Caki2 (cell line): ENCODE measurements around the gene PBX2. TPM values are rescaled to one million over a fixed set of nuclear protein-coding genes. Genes with fewer than 3 reads are reported as not detected.
"Not testable (repeated sequence)": the region's sequence is repeated elsewhere in the genome, so short reads cannot be mapped to it uniquely, and the experiment has no call there.

Experiments used
- DNase-seq: peaks from one replicate; pipeline ENCODE4 v3.0.0-alpha.2; 2015; ENCODE audit warnings: low read depth
- in situ Hi-C: cut with HindIII; loops from 2 replicates; pipeline ENCODE4 v1.10.0; 2016; ENCODE audit warnings: low sequenced_read_pairs, low pct_unique_long_range_greater_than_20kb, mixed read lengths
- total RNA-seq: library from RNA; depleted of rRNA; stranded (reverse); fragments of >200 nt; shearing (Covaris generic); gene quantifications from 2 replicates; pipeline ENCODE4 v1.2.3, GENCODE V29; 2014; ENCODE audit warnings: low replicate concordance

Gene PBX2
- total RNA-seq, 1 experiment from 2014 or later = 87.2 TPM

DNA sequence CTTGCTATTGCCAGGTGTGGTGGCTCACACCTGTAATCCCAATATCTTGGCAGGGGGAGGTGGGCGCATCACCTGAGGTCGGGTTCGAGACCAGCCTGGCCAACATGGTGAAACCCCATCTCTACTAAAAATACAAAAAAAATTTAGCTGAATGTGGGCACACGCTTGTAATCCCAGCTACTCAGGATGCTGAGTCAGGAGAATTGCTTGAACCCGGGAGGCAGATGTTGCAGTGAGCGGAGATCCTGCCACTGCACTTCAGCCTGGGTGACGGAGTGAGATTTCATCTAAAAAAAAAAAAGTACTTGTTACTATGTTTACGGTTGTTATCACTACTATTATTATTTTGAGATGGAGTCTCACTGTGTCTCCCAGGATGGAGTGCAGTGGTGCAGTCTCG is 33.1 kb downstream of the PBX2 start:
- in situ Hi-C loops = no loop called here
- no peak for DNase-seq

DNA sequence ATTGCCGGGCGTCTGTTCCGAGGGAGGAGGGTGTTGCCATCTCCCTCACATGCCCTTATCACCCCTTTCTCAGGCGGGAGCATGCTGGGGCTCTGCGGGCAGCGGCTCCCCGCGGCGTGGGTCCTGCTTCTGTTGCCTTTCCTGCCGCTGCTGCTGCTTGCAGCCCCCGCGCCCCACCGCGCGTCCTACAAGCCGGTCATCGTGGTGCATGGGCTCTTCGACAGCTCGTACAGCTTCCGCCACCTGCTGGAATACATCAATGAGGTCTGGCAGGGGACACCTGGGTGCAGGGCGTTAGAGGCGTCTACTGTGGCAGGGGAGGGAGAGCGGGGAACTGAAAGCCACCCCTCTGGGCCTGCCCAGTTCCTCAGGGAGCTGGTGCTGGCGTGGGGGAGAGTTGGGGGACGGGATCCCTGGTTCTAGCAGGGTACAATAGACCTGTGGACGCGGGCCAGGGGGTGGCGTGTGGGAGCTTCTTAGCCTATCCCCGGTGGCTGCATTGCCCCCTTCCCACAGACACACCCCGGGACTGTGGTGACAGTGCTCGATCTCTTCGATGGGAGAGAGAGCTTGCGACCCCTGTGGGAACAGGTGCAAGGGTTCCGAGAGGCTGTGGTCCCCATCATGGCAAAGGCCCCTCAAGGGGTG is 35.4 kb downstream of the PBX2 start:
- DNase-seq = peak; percentile 77
- in situ Hi-C loops = no loop called here

DNA sequence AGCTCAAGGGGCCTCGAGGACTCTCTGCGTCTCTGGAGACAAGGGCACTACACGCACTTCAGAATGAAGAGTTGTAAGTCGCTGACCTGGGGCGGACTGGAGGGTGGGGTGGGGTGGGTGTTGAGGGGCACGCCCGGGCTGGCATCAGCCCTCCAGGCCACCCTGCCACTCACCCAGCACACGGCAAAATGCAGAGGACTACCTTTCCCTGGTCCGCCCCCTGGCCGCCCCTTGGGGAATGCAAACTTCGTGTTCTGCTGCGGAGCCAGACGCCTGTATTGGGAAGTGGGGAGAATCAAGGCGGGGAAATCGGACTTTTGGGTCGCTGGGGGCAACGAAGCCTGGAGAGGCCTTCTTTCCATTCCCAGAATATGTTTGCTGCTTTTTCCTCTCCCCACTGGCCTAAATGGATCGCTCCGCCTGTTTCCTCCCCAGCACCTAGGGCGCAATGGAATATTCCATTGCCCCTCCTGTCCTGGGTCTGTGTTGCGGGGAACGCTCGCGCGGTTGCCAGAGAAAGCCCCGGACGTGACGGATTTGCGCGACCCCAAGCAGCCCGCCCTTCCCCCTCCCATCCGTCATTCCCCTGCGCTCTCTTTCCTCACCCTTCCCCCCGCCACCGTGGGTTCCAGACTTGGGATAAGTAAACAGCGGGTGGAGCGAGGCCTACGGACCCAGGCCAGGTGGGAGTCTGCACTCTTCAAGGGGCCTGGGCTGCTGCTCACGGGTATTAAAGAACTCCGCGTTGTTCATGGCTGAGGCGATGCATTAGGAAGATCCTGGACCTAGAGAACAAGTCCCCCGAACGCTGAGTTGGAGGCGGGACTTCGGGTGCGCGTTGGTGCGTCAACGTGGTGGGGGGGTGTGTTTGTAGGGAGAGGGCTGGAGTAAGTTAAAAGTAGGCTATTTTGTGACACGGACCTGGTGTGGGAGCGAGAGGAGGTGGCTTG is 36.2 kb downstream of the PBX2 start, which contains the start of gene PPT2:
Gene PPT2 (plus strand): TSS at position 578 of the 950 bp plus-strand sequence. CDS start 454 bp downstream, outside the sequence.
- in situ Hi-C loops = no loop called here
- peak; percentile 93 for DNase-seq

DNA sequence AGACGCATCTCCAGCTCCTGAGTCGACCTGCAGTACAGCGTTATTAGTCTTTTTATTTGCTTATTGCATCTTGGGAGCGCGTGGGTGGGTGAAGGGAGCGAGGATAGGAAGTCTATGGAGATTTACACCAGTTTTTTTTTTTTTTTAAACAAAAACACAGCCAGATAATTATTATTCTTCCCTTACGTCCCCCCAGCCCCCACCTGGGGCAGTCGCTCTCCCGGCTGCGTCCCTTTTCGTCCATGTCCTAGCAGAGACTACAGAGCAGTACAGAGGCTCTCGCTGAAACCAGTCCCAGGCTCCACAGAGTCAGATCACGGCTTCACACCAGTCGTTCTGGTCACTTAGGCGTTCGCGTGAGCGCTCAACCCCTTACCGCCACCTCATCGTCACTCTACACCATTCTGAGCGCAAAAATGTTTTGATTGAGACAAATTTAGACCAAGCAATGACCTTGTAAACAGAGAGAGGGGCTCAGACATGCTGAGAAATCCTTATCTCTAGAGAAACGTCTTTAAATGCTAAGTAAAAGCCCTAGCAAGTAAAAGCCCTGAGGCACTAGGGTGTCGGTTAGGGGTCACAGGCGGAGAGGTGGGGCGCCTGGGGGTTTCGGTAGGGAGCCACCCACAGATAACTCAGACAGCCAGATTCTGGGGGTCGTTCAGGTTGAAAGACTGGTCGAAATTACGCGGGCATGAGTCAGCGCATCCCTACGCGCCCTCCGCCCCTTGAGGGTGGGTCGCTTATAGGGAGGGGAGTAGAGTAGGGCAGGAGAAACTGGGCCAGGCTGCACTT is 37.0 kb downstream of the PBX2 start:
- peak; percentile 89 for DNase-seq
- in situ Hi-C loops = no loop called here

DNA sequence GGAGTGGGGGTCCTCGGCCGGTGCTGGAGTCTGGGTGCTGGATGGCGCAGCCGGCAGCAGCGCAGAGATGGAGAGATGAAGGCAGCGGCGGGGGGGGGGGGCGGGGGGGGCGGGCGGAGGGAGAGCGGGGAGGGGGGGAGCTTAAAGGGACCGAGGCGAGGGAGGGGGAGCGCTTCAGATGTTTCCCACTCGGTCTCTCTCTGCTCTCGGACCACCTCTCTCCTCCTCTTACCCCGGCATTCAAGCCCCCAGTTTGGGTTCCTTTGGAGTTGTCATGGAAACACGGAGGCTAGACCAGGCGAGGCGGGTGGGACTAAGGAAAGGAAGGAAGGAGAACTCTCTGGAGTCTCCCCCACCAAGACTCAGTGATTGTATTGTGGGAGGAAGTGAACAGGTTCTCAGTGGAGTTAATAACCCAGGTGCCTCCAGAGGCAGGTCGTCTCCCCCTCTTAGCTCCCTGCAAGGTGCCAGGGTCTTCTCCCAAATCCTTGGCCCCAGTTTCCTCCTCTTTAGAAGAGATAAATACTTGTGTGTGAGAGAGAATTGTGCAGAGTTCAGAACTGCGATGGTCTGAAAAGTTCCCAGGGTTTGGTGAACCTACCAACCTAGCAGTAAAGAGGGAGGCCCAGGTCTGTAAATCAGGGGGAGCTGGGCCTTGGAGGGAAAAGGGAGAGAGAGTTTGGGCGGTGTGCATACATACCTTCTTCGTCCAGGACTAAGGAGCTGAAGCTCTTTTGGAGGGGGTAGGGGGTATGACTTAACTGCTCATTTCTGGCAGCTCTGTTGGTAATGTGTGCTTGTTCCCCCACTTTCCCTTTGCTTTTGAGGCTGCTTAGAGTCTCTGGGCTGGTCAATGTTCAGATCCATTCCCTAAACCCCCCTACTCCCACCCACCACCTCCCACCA is 37.9 kb downstream of the PBX2 start, which contains the start of gene PRRT1:
Gene PRRT1 (minus strand): TSS at position 77 of the 906 bp plus-strand sequence. CDS start 112 bp downstream, outside the sequence.
- in situ Hi-C loops = no loop called here
- no peak for DNase-seq

DNA sequence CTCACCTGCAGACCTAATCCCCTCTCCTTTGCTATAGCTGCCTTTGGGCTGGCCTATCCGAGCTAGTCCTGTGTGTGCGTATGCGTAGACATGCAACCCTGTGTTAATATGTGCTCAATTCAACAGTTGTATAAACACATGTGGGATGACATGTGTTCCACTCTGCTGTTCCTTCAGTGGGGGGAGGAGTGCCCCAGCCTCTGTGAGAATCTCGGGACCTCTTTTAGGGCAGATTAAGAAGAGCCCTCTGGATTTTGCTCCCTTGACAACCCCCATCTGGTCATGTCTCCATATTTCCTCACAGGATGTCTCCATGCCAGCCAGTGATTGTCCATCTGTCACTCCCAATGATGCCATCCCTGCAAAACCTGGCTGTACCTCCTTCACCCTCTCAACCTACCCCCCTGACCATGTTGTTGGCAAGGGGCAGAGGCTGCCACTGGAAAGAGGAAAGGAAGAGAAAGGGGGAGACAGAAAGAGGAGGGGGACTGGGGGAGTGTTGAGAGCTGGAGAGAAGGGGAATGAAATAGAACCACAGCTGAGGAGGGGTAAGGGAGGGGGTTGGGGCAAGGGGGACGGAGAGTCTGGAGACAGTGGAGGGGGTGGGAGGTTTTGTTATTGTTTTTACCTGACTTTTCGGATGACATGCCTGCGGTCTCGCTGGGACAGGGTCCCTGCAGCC is 38.7 kb downstream of the PBX2 start:
- DNase-seq = no peak
- in situ Hi-C loops = no loop called here

DNA sequence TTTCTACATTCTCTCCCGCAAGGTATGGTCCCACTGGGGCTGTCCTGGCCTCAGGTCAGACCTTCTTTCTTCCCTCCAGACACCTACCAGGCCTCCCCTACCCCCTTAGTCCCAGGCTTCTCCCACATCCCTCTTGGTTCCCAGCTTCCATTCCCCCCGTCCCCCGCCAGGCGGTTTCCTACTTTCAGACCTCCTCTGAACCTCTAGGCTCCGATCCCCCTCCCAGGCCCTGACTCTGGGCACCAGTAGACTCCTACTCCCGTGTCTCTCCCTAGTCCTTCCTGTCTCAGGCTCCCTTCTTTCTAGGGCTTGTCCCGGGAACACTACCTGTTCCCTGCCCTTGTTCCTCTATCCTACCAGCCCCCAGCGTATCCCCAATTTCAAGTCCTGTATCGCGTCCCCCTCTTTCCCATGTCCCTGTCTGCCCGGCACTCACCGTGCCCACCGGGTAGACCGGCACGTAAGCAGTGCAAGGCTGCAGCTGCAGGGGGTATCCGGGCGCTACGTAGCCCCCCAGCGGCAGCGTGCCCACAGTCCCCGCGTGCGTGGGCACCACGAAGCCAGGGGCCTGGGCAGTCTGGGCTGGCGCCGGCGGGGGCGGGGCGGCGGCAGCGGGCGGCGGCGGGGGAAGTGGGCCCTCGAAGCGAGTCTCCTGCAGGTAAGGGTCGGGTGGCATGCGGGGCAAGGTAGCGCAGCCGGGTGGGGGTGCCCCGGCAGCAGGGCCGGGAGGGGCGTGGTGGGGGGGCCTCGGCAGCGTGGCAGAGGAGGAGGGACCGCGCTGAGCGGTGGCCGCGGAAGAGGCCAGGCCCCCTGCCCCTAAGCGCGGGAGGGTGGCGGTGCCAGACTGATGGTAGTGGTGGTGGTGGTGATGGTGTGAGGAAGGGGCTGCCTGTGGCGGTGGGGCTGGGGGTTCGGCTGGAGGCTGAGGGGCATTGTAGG is 39.8 kb downstream of the PBX2 start:
- in situ Hi-C loops = no loop called here
- no peak for DNase-seq

DNA sequence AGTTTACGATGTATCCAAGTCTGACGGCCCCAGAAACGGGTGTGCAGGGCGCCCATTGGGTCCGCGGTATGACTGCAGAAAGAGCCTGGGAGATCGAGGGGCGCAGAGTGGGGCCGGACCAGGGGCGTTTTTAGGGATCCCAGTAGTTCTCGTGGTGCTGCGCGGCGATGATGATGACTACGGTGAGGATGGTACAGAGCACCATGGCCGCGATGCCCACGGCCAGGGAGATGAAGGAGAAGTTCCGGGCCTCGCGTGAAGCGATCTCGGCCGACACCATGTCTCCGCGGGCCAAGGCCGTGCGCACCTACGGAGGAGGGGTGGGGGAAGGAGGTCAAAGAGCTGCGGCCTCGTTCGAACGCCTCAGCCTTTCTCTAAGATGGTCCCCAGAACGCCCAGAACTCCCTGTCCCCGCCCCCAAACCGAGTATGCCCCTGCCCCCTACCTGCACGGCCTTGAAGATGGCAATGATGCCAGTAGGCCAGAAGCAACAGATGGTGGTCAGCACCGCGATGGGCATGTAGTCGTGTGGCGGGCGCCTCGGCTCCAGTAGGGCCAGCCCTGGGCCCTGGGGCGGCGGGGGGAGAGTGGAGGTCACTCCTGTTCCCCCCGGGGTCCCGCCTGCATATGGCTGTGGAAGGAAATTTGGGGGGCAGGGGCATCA is 40.8 kb downstream of the PBX2 start:
- no peak for DNase-seq
- in situ Hi-C loops = no loop called here

DNA sequence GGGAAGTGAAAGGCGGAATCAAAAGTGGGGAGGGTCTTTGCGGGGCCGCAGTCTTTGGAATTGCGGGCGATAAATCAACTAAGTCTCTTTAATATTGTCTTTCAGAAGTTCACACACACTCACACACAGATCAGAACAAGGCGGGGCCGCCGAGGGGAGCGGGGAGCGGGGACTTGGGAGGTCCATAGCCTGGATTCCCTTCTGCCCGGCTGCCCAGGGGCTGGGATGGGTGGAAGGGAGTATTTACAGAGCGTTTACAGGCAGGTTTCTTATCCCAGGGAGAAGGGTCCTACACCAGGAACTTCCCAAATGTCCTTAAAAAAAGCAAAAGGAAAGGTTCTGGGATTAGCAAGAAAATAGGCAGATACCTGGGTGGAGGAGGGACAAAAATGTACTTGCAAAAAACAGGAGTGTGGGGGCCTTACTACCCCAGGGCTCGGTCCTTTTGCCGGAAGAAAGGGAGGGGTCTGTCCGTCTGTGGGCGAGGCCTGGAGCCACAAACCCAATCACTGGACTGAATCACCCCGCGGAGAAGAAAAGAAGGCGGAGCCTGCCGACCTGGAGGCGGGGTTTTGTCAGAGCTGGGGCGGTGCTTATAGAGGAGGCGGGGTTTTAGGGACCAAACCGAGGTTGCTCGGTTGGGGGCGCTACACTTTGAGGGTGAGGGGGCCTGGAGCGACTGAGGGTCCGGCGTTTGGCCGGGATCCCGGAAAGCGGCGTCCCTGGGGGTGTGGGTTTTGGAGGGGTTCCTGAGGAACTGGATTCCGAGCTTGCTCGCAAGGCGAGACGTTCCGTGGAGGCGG is 41.5 kb downstream of the PBX2 start:
- in situ Hi-C loops = no loop called here
- no peak for DNase-seq

DNA sequence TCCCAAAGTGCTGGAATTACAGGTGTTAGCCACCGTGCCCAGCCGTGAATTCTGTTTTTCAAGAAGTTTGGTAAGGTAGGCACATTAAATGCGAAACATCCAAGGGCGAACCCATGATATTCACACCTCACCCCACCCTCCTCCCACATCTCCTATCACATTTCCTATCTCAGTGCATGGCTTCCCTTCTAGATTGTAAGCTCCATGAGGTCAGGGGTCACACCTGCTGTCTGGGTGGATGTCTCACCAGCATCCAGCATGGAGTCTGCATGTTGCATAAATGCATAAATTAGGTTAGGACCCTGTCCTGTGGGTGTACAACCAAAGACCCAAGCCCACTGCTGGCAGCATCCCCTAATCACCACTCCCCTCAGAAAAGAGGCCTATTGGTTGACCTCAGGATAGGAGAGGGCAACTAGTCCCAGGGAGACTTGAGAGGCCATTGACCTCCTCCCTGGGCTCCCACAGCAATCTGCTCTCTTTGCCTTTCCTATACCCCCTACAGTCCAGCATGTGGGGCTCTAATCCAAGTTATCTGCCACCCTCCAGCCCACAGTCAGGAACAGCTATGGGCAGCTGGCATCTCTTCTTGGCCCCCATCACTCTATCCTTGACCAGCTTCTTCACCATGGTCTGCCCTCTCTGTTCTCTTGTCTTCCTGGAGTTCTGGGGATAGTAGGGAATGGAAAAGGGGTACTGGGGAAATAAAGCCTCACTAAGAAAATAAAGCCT is 42.4 kb downstream of the PBX2 start:
- in situ Hi-C loops = no loop called here
- DNase-seq = no peak

DNA sequence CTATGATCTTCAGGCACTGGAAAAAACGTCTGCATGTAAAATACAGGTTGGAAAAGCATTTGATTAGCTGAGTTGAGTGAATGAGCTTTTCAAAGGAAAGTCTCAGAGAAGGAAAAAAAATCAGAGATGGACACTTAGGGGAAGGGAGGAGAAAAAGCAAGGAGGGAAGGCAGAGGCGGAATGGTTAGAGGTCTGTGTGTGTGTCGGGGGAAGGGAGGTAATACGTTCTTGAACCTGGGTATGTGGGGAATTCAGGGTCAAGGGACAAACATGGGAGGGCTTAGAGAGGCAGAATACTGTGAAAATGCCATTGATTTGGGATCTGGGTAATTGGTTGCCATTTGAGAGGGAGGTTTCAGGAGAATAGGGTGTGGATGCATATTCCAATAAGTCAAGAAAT is 43.3 kb downstream of the PBX2 start:
- in situ Hi-C loops = no loop called here
- no peak for DNase-seq

DNA sequence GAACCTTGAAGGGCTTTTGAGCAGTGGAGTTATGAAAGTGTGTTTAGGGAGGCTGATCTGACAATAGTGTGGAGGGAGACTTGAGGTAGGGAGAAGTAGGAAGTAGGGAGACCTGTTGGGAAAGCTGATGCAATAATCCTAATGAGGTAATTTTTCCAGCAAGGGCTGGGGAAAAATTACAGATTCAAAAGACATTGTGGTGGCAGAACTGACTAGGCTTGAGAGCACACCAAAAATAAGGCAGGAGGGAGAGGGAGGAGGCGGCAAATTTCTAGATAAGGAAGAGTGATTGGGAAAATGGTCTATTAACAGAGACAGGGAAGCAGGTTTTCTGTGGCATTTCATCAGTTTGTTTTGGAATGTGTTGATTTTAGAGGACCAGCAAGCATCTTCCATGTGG is 43.7 kb downstream of the PBX2 start:
- no peak for DNase-seq
- in situ Hi-C loops = no loop called here

DNA sequence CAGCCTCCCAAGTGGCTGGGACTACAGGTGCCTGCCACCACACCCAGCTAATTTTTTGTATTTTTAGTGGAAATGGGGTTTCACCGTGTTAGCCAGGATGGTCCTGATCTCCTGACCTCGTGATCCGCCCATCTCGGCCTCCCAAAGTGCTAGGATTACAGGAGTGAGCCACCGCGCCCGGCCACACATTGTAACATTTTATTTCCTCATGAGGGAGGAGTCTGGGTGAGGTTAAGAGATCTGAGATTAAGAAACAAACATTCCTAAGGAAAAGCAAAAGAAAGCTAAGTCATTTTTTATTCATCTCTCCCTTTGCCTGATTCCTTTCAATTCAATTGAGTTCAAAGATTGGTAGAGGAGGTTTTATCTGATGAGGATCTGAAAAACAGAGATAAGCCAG is 45.8 kb downstream of the PBX2 start:
- DNase-seq, in situ Hi-C loops: not testable (repeated sequence)

DNA sequence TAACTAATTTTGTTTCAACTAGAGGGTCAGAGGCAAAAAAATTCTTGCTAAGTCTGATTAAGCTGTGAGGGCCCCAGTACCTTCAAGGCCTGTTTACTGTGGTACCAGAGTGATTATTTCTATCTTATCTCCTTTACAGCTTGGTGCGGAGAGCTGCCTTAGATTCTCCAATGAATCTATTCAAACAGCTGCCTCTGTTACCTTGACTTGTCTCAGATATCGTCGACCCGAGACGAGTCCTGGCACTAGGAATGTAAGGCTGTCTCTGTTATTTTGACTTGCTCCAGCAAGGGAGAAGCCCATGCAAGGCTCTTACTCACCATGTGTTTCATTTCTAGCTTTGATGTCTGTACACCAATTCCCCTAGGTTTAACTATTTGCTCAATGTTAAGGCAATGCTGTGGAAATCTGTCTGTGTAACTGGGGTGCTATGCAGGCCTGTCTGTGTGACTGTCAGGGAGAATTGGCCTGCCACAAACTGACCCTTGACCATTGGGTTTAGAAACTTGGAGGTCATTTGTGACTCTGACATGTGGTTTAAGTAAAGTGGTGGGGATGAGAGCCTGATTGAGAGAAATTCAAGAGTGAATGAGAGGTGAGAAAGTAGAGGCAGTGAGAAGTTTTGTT is 49.5 kb downstream of the PBX2 start:
- in situ Hi-C loops = no loop called here
- no peak for DNase-seq
